ENCODE results near the gene CENPL.

GRCh38 chr1:173867141-173867752 lies 42.6 kb upstream of the CENPL start:
- no peak for TF ChIP-seq EZH2 (IDR thresholded peaks at IDR 0.05; ENCODE audit: low read length, unreplicated experiment)
- TF ChIP-seq, protein P1, sequence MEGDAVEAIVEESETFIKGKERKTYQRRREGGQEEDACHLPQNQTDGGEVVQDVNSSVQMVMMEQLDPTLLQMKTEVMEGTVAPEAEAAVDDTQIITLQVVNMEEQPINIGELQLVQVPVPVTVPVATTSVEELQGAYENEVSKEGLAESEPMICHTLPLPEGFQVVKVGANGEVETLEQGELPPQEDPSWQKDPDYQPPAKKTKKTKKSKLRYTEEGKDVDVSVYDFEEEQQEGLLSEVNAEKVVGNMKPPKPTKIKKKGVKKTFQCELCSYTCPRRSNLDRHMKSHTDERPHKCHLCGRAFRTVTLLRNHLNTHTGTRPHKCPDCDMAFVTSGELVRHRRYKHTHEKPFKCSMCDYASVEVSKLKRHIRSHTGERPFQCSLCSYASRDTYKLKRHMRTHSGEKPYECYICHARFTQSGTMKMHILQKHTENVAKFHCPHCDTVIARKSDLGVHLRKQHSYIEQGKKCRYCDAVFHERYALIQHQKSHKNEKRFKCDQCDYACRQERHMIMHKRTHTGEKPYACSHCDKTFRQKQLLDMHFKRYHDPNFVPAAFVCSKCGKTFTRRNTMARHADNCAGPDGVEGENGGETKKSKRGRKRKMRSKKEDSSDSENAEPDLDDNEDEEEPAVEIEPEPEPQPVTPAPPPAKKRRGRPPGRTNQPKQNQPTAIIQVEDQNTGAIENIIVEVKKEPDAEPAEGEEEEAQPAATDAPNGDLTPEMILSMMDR (conservative IDR thresholded peaks at IDR 0.05; ENCODE audit: low read depth, low read length), result no peak

Measured in PC-3 (cell line).